HL-60 (cell line): ENCODE data around the gene PSENEN.
A peak's percentile ranks its signal among the peaks of the same experiment; 100 is the strongest.

Source experiments
- DNase-seq, 2 experiments: peaks; one replicate each; pipeline ENCODE4 v3.0.0-alpha.2; 2010 to 2020; ENCODE audit warnings: low read depth in 1 of 2, low spot score in 1 of 2
- H3K27ac ChIP-seq: fragments of 250-450 bp; sonication (Bioruptor Pico); replicated peaks from 2 replicates; pipeline ENCODE4 v1.5.1; 2020; ENCODE audit warnings: mild to moderate bottlenecking, moderate library complexity
- H3K27me3 ChIP-seq: fragments of 250-450 bp; sonication (Bioruptor Pico); 2 replicates; pipeline ENCODE4 v1.5.1; 2021; ENCODE audit warnings: mild to moderate bottlenecking, moderate library complexity; ENCODE audit not compliant: insufficient read depth, poor library complexity, severe bottlenecking
- H3K4me3 ChIP-seq: replicated peaks from 2 replicates; pipeline ENCODE4 v1.5.1; 2011; ENCODE audit warnings: mild to moderate bottlenecking, control low read depth, low read length; ENCODE audit not compliant: insufficient read depth
- GABPA ChIP-seq: IDR thresholded peaks from 2 replicates; pipeline ENCODE4 v1.6.1; 2012; ENCODE audit warnings: low read depth
- POLR2AphosphoS5 ChIP-seq: IDR thresholded peaks from 2 replicates; pipeline ENCODE4 v1.6.1; 2012; ENCODE audit warnings: low read depth
- SPI1 ChIP-seq: IDR thresholded peaks from 2 replicates; pipeline ENCODE4 v1.6.1; 2012; ENCODE audit warnings: low read depth, mild to moderate bottlenecking, borderline replicate concordance
- TF ChIP-seq, protein P1 (sequence below): IDR thresholded peaks from 2 replicates; pipeline ENCODE4 v1.6.1; 2012; ENCODE audit warnings: low read depth; ENCODE audit not compliant: insufficient replicate concordance
- TF ChIP-seq, protein P2 (sequence below): IDR thresholded peaks from one replicate; pipeline ENCODE4 v1.5.1; 2011; ENCODE audit warnings: low read length, control low read depth, inconsistent platforms; ENCODE audit not compliant: insufficient read depth

The PSENEN gene

DNA sequence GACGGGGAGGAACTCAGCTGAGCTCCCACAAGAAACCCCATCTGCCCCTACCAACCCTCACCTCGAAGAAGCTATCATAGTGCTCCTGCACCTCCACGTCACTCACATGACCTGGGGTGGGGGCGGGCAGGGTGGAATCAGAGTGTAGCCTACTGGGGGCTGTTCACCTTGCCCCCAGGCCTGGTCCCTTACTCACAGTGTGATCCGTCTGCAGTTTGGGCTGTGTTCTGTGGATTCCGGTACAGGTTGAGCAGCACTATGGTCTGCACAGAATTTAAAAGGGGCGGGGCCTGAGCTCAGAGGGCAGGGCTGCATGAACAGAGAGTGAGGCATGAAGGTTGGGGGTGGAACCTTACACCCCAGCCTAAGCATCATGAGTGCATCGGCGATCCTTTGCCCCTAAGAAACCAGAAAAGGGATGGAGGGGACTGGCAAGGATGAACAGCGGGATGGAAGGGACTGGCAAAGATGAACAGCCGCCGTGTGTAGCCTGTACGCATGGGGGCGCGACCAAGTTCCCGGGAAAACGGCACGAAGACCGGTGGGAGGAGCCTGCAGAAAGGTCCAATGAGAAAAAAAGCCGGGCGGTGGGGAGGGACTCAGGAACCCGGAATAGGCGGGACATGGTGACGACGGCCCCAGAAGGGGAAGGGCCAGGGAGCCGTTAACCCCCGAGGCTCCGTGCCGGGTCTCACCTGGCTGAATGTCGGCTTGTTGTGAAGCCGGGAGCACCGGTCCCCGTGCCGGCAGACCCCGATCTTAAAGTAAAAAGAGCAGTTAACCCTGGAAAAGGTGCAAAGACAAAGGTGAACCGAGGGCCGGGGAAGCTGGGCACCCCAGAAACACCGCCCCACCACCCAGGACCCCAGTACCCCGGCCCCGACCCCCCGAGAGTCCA is 772 bp upstream of the PSENEN start:
- Histone ChIP-seq H3K4me3 (peak overlapping the region; percentile 55), H3K27ac (peak overlapping the region; percentile 98), H3K27me3 (no peaks in the 10 kb centered on the region)
- TF ChIP-seq POLR2AphosphoS5 (peak; percentile 53; the same call in 1 of the 2 replicates), SPI1 (peak; percentile 47; the same call in 1 of the 2 replicates), GABPA (no peak)
- TF ChIP-seq, protein P1, sequence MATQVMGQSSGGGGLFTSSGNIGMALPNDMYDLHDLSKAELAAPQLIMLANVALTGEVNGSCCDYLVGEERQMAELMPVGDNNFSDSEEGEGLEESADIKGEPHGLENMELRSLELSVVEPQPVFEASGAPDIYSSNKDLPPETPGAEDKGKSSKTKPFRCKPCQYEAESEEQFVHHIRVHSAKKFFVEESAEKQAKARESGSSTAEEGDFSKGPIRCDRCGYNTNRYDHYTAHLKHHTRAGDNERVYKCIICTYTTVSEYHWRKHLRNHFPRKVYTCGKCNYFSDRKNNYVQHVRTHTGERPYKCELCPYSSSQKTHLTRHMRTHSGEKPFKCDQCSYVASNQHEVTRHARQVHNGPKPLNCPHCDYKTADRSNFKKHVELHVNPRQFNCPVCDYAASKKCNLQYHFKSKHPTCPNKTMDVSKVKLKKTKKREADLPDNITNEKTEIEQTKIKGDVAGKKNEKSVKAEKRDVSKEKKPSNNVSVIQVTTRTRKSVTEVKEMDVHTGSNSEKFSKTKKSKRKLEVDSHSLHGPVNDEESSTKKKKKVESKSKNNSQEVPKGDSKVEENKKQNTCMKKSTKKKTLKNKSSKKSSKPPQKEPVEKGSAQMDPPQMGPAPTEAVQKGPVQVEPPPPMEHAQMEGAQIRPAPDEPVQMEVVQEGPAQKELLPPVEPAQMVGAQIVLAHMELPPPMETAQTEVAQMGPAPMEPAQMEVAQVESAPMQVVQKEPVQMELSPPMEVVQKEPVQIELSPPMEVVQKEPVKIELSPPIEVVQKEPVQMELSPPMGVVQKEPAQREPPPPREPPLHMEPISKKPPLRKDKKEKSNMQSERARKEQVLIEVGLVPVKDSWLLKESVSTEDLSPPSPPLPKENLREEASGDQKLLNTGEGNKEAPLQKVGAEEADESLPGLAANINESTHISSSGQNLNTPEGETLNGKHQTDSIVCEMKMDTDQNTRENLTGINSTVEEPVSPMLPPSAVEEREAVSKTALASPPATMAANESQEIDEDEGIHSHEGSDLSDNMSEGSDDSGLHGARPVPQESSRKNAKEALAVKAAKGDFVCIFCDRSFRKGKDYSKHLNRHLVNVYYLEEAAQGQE: peak; percentile 27
- peak; percentile 90 to 98 for DNase-seq

DNA sequence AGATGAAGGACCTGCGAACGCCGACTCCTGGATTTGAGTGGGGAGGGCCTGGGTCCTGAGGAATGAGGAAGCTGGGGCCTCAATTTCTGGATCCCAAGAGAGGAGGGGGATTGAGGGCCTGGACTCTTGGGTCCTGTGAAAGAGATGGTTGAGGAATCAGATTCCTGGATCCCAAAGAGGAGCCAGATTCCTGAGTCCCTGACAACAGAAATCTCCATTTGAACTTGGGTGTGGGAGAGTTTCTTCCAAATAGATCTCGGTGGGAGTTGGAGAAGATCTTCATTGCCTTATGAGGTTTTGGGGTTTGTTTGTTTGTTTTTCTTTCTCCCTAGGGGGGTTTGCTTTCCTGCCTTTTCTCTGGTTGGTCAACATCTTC is 624 bp downstream of the PSENEN start:
- Histone ChIP-seq H3K27me3 (no peaks in the 10 kb centered on the region), H3K4me3 (peak overlapping the region; percentile 79), H3K27ac (peak overlapping the region; percentile 98)
- TF ChIP-seq, protein P1: no peak
- TF ChIP-seq GABPA (no peak), POLR2AphosphoS5 (no peak), SPI1 (no peak)
- TF ChIP-seq, protein P2, sequence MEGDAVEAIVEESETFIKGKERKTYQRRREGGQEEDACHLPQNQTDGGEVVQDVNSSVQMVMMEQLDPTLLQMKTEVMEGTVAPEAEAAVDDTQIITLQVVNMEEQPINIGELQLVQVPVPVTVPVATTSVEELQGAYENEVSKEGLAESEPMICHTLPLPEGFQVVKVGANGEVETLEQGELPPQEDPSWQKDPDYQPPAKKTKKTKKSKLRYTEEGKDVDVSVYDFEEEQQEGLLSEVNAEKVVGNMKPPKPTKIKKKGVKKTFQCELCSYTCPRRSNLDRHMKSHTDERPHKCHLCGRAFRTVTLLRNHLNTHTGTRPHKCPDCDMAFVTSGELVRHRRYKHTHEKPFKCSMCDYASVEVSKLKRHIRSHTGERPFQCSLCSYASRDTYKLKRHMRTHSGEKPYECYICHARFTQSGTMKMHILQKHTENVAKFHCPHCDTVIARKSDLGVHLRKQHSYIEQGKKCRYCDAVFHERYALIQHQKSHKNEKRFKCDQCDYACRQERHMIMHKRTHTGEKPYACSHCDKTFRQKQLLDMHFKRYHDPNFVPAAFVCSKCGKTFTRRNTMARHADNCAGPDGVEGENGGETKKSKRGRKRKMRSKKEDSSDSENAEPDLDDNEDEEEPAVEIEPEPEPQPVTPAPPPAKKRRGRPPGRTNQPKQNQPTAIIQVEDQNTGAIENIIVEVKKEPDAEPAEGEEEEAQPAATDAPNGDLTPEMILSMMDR: no peak
- no peak for DNase-seq

DNA sequence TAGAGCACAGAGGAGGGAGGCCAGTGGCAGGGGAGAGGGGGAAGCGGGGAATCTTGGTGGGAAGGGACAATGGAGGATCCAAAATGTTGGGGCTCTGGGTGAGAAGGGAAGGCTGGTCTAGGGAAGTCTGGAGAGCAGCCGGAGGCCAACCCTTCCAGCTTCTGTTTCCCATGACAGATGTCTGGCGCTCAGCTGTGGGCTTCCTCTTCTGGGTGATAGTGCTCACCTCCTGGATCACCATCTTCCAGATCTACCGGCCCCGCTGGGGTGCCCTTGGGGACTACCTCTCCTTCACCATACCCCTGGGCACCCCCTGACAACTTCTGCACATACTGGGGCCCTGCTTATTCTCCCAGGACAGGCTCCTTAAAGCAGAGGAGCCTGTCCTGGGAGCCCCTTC is 1.1 kb downstream of the PSENEN start:
- peak overlapping the region; percentile 79 for H3K4me3 ChIP-seq
- no peaks in the 10 kb centered on the region for H3K27me3 ChIP-seq
- peak; percentile 12; the same call in 1 of the 2 replicates for TF ChIP-seq SPI1
- no peak for TF ChIP-seq GABPA
- TF ChIP-seq, protein P2: no peak
- peak; percentile 42 to 50 for DNase-seq
- peak overlapping the region; percentile 98 for H3K27ac ChIP-seq

DNA sequence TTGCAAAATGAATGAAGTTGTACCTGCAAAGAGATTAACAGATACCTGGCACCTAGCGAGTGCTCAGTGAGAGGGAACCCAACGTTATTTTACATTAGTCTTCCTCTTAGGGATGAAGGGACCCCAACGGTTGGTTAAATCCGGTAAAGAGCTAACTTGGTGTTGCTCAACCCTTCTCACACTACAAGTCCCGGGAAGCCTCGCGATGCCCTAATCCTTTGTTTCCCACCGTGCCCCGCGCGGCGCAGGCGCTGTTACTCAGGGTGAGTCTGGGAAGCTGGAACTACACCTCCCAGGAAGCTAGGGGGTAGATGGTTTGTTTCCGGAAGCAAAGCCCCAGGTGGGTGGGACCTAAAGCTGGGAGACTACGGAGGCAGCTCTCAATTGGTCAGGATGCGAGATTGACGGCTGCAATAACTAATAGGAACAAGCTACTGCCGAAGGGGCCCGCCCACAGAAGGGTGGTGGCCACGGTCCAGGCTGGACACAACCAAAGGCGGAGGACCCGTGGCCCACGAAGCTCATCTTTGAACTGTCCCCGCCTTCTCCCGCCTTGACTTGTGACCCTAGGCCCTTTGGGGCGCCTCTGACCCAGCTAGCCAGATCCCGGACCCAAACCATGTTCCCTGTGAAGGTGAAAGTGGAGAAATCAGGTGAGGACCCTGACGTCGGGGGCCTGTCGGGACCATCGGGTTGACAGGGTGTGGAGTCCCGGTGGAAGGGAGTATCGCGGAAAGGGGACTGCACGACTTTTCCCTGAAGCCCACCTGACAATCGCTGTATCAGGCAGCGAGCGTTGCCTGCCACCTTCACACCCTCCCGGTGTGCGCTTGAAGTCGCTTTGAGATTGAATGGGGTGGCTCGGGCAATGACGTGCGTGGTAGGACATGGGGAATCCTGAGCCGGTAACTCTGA is 2.9 kb downstream of the PSENEN start, which contains the start of gene LIN37:
TSS of gene LIN37 (plus strand) at position 471 of the 915 bp plus-strand sequence. CDS start at position 620, 149 bp downstream.
- Histone ChIP-seq H3K27me3 (no peaks in the 10 kb centered on the region), H3K4me3 (peak within 1 kb of the TSS; percentile 97), H3K27ac (peak within 1 kb of the TSS; percentile 62)
- DNase-seq: peak; percentile 99 to 100
- TF ChIP-seq, protein P2: no peak
- TF ChIP-seq GABPA: peak; percentile 88
- no peak for TF ChIP-seq SPI1
- TF ChIP-seq, protein P1: no peak
- TF ChIP-seq POLR2AphosphoS5: peak; percentile 44; the same call in 1 of the 2 replicates
